Spleen (tissue), 11 donors: Measurements from ENCODE around the gene TTLL12. TPM values are rescaled to one million over a fixed set of nuclear protein-coding genes. Genes with fewer than 3 reads are reported as not detected.

ENCODE experiments used
- DNase-seq: peaks from one replicate; pipeline ENCODE4 v3.0.0-alpha.2; 2020
- H3K27ac ChIP-seq, 8 donors: fragments of 200-600 bp; sonication (generic) in 7 of 8; 1 replicate in 4 of 8; 2 replicates in 4 of 8; pipeline versions ENCODE4 v1.5.0 to v1.8.0; 2016 to 2021; ENCODE audit warnings: inconsistent platforms in 4 of 8, mild to moderate bottlenecking in 4 of 8, moderate library complexity in 1 of 8
- H3K27me3 ChIP-seq, 7 donors: fragments of 200-600 bp; sonication (generic) in 6 of 7; replicated peaks in 1 of 7; 1 replicate in 4 of 7; 2 replicates in 3 of 7; pipeline versions ENCODE4 v1.5.0 to v1.8.0; 2016 to 2021; ENCODE audit warnings: inconsistent platforms in 3 of 7, mild to moderate bottlenecking in 1 of 7
- H3K36me3 ChIP-seq, 6 donors: fragments of 200-600 bp; sonication (generic) in 5 of 6; 1 replicate in 4 of 6; 2 replicates in 2 of 6; pipeline versions ENCODE4 v1.5.0 to v1.8.0; 2016 to 2021; ENCODE audit warnings: inconsistent platforms in 2 of 6
- H3K4me1 ChIP-seq, 6 donors: fragments of 200-600 bp; sonication (generic) in 5 of 6; 1 replicate in 3 of 6; 2 replicates in 3 of 6; pipeline versions ENCODE4 v1.5.0 to v1.8.0; 2016 to 2021; ENCODE audit warnings: inconsistent platforms in 3 of 6
- H3K4me3 ChIP-seq, 8 donors: fragments of 200-600 bp; sonication (generic) in 7 of 8; 1 replicate in 4 of 8; 2 replicates in 4 of 8; pipeline versions ENCODE4 v1.5.0 to v1.8.0; 2016 to 2021; ENCODE audit warnings: inconsistent platforms in 4 of 8, mild to moderate bottlenecking in 4 of 8, moderate library complexity in 2 of 8
- H3K9me3 ChIP-seq, 8 donors: fragments of 200-600 bp; sonication (generic) in 7 of 8; 1 replicate in 4 of 8; 2 replicates in 4 of 8; pipeline versions ENCODE4 v1.5.0 to v1.8.0; 2016 to 2021; ENCODE audit warnings: inconsistent platforms in 4 of 8
- POLR2A ChIP-seq, 3 donors: fragments of 450-650 bp; IDR thresholded peaks; one replicate each; pipeline ENCODE4 v1.5.1; 2017; ENCODE audit warnings: antibody characterized with exemption in 3 of 3, mild to moderate bottlenecking in 1 of 3
- POLR2AphosphoS5 ChIP-seq, 3 donors: sonication (generic); formaldehyde crosslinking; IDR thresholded peaks; one replicate each; pipeline ENCODE4 v1.5.1; 2017; ENCODE audit warnings: antibody characterized with exemption in 3 of 3
- WGBS, 5 donors: extraction: QIAGEN DNeasy Blood & Tissue Kit in 3 of 5; methylation state at CpG; one replicate each; pipeline versions ENCODE4 v1.1.5 to v1.1.7; 2013 to 2018; 5-methylcytosine and 5-hydroxymethylcytosine counted together
- intact Hi-C: fragments of 100-400 bp; cut with DNase I; formaldehyde crosslinking; loops from one replicate; pipeline ENCODE4 v1.15.0; 2023; ENCODE audit warnings: low total_unique reads
- polyA plus RNA-seq, 3 donors: library from polyadenylated mRNA; stranded (reverse); fragments of 200-250 nt; gene quantifications; one replicate each; pipeline ENCODE4 v1.2.1, GENCODE V29; 2013
- total RNA-seq, 7 donors: library from RNA; depleted of rRNA in 3 of 7; stranded (reverse); fragments of >200 nt in 3 of 7; fragmentation: NEBNext Ultra II Directional in 4 of 7; extraction: Animal tissue kit (Norgen Biotek cat#: 25700) in 4 of 7; gene quantifications; one replicate each; pipeline versions ENCODE4 v1.1.0 to v1.2.1, GENCODE V29; 2016 to 2021
- TF ChIP-seq, protein P1 (sequence below), 11 experiments: fragments of 200-600 bp in 7 of 11; fragments of 450-650 bp in 4 of 11; sonication (generic) in 4 of 11; IDR thresholded peaks in 8 of 11; conservative IDR thresholded peaks in 3 of 11; 1 replicate in 7 of 11; 2 replicates in 4 of 11; pipeline versions ENCODE4 v1.4.0 to v1.8.0; 2016 to 2021; ENCODE audit warnings: antibody characterized with exemption in 11 of 11, inconsistent platforms in 4 of 11, mild to moderate bottlenecking in 1 of 11
- donor health status: healthy with polysubstance abuse.
- donor health status: DM: no; HTN: no; CAD: no; lungs with moderate emphysema.
- donor health status: DM: no; HTN: no; CAD: no.
- donor health status: Bipolar disorder and iron deficiency.
- donor health status: healthy.
- donor health status: DM: no; HTN: no; CAD: no.
- donor health status: DM: yes; HTN: yes; CAD: no.

TTLL12 gene
- total and polyA plus RNA-seq, 10 donors = 8.7 to 21.6 (median 18.2) TPM

DNA sequence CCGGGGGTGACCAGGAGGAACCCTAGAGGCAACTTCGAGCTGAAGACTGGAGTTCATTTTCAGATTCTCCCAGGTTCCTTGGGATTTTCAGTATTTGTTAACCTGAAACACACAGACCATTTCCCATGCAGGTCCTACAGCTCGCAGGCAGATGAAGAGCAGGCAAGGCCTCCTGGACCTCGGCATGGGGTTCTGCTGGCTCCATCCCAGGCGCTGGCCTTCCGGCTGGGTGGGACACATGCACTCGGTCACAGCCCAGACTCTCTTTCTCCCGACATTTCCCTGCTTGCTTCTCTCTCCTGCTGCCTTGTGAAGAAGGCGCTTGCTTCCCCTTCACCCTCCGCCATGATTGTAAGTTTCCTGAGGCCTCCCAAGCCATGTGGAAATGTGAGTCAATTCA lies 15.4 kb upstream of the TTLL12 start:
- TF ChIP-seq, protein P1, sequence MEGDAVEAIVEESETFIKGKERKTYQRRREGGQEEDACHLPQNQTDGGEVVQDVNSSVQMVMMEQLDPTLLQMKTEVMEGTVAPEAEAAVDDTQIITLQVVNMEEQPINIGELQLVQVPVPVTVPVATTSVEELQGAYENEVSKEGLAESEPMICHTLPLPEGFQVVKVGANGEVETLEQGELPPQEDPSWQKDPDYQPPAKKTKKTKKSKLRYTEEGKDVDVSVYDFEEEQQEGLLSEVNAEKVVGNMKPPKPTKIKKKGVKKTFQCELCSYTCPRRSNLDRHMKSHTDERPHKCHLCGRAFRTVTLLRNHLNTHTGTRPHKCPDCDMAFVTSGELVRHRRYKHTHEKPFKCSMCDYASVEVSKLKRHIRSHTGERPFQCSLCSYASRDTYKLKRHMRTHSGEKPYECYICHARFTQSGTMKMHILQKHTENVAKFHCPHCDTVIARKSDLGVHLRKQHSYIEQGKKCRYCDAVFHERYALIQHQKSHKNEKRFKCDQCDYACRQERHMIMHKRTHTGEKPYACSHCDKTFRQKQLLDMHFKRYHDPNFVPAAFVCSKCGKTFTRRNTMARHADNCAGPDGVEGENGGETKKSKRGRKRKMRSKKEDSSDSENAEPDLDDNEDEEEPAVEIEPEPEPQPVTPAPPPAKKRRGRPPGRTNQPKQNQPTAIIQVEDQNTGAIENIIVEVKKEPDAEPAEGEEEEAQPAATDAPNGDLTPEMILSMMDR (IDR thresholded peaks at IDR 0.05 in 8 of 11, conservative IDR thresholded peaks at IDR 0.05 in 3 of 11) = no peak
- no peak for TF ChIP-seq POLR2A (IDR thresholded peaks at IDR 0.05)
- TF ChIP-seq POLR2AphosphoS5 (IDR thresholded peaks at IDR 0.05) = no peak

DNA sequence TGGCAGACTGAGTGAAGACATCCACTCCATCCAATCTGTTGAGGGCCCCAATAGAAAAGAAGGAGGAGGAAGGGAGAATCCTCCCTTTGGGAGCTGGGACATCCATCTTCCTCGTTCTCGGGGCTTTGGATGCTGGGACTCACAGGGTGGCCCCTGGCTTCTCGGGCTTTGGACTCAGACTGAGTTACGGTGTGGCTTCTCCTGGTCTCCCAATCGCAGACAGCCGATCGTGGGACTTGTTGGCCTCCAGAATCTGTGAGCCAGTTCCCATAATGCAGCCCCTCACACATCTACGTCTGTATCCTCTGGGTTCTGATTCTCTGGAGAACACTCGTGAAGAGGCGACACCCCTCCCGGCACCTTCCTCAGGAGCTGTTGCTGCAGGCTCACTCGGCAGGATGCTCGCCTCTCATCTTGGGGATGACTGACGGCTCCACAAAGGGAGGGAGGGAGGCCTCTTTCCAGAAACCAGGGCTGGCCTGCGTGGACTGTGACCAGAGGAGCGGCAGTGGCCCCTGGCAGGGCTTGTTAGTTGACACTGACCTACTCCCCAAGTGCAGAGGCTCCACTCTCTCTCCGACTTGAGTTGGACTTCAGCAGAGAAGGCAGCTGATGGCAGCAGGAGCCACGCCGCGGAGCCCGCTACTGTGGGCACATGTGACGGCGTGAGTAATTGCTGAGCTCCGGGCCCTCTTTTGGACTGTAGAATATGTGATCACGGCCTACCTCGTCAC lies 14.7 kb upstream of the TTLL12 start:
- Histone ChIP-seq H3K4me3 (no peak overlapping the region), H3K27me3 (peaks cover 0 to 28% (median 0%) of the 10 kb centered on the region in 7 donors), H3K36me3 (no peaks in the 10 kb centered on the region), H3K9me3 (no peaks in the 10 kb centered on the region), H3K27ac (no peak overlapping the region), H3K4me1 (peaks cover 0 to 5% (median 1%) of the 10 kb centered on the region in 6 donors)
- intact Hi-C loops = no loop called here
- DNase-seq = no peak
- TF ChIP-seq POLR2AphosphoS5 (IDR thresholded peaks at IDR 0.05) (no peak), POLR2A (IDR thresholded peaks at IDR 0.05) (no peak)
- TF ChIP-seq, protein P1 (IDR thresholded peaks at IDR 0.05 in 8 of 11, conservative IDR thresholded peaks at IDR 0.05 in 3 of 11) = no peak
- 90 to 94% (median 93%) methylated on average over 25 to 26 of the region's 26 CpGs for whole genome bisulfite sequencing, 5 donors

More for the DNA sequence above, 15.4 kb upstream of the TTLL12 start:
- no peak overlapping the region for H3K27ac ChIP-seq
- H3K4me1 ChIP-seq = peaks cover 0 to 11% (median 4%) of the 10 kb centered on the region in 6 donors
- intact Hi-C loops = no loop called here
- H3K36me3 ChIP-seq = peaks cover 0 to 3% (median 0%) of the 10 kb centered on the region in 6 donors
- H3K9me3 ChIP-seq = no peaks in the 10 kb centered on the region
- no peak overlapping the region for H3K4me3 ChIP-seq
- H3K27me3 ChIP-seq = peaks cover 0 to 21% (median 0%) of the 10 kb centered on the region in 7 donors
- no peak for DNase-seq
- WGBS, 5 donors = 87 to 96% (median 93%) methylated on average over 10 of the region's 10 CpGs

DNA sequence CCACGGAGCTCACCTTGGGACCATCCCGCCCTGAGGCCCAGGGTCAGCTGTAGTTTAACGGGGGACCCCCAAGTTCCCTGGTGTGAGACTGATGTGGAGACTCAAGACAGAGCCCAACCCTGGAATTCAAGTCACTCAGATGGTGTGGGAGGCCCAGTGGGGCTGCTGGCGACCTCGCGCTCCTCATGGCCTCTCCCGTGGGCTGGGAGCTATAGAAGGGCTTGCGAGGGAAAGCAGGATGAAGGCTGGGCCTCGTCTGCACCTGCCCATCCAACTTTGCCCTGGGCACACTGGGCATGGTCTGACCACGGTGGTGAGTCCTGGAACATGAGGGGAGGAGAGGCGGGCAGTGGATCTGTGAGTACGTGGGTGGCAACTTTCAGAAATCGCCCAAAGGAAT lies 13.6 kb upstream of the TTLL12 start:
- Histone ChIP-seq H3K27me3 (peaks cover 0 to 30% (median 0%) of the 10 kb centered on the region in 7 donors), H3K9me3 (no peaks in the 10 kb centered on the region), H3K4me1 (no peaks in the 10 kb centered on the region), H3K27ac (no peak overlapping the region), H3K36me3 (no peaks in the 10 kb centered on the region), H3K4me3 (no peak overlapping the region)
- TF ChIP-seq, protein P1 (IDR thresholded peaks at IDR 0.05 in 8 of 11, conservative IDR thresholded peaks at IDR 0.05 in 3 of 11) = no peak
- TF ChIP-seq POLR2AphosphoS5 (IDR thresholded peaks at IDR 0.05) (no peak), POLR2A (IDR thresholded peaks at IDR 0.05) (no peak)
- DNase-seq = no peak
- intact Hi-C loops = no loop called here
- WGBS, 5 donors = 86 to 91% (median 88%) methylated on average over 12 to 13 of the region's 13 CpGs

DNA sequence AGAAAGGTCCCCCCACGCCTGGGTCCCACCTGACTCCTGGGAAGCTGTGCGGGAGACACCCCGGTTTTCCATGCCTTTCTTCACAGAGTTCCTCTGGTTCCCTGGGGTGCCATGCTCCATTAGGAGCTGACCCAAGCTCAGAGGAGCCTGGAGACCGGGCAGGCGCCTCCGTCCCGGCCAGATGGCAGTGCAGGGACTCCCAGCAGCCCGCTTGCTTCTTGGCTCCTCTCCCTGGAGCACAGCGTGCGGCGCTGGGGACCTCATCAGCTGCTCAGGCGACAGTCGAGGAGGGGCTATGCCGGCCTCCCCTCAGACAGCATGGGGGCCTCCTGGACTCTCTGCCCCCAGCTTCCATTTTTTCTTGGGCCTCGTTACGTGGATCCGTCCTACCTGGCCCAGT lies 13.1 kb upstream of the TTLL12 start:
- TF ChIP-seq, protein P1 (IDR thresholded peaks at IDR 0.05 in 8 of 11, conservative IDR thresholded peaks at IDR 0.05 in 3 of 11) = no peak
- no peak for TF ChIP-seq POLR2AphosphoS5 (IDR thresholded peaks at IDR 0.05)
- TF ChIP-seq POLR2A (IDR thresholded peaks at IDR 0.05) = no peak
- intact Hi-C loops = no loop called here
- H3K36me3 ChIP-seq = no peaks in the 10 kb centered on the region
- no peak for DNase-seq
- peaks cover 0 to 30% (median 0%) of the 10 kb centered on the region in 7 donors for H3K27me3 ChIP-seq
- no peaks in the 10 kb centered on the region for H3K4me1 ChIP-seq
- WGBS, 5 donors = 80 to 87% (median 83%) methylated on average over 15 to 17 of the region's 17 CpGs
- H3K9me3 ChIP-seq = no peaks in the 10 kb centered on the region
- no peak overlapping the region for H3K27ac ChIP-seq
- H3K4me3 ChIP-seq = no peak overlapping the region
